ENCODE results near the gene SMIM12.

- TF ChIP-seq CTCF (IDR thresholded peaks at IDR 0.05) (no peak), ZFX (IDR thresholded peaks at IDR 0.05; ENCODE audit: borderline replicate concordance) (no peak)
Observed at GRCh38 chr1:34831721-34832246, 27.8 kb downstream of the SMIM12 start.

Measured in 22Rv1 (cell line).